ENCODE results near the gene ARHGEF40.

Gene ARHGEF40

GRCh38 chr14:21083565-21084325, 13.6 kb downstream of the ARHGEF40 start:
- DNase-seq (ENCODE audit: low read depth): no peak

GRCh38 chr14:21084396-21084795, 14.3 kb downstream of the ARHGEF40 start:
- no peak for DNase-seq (ENCODE audit: low read depth)

DNA sequence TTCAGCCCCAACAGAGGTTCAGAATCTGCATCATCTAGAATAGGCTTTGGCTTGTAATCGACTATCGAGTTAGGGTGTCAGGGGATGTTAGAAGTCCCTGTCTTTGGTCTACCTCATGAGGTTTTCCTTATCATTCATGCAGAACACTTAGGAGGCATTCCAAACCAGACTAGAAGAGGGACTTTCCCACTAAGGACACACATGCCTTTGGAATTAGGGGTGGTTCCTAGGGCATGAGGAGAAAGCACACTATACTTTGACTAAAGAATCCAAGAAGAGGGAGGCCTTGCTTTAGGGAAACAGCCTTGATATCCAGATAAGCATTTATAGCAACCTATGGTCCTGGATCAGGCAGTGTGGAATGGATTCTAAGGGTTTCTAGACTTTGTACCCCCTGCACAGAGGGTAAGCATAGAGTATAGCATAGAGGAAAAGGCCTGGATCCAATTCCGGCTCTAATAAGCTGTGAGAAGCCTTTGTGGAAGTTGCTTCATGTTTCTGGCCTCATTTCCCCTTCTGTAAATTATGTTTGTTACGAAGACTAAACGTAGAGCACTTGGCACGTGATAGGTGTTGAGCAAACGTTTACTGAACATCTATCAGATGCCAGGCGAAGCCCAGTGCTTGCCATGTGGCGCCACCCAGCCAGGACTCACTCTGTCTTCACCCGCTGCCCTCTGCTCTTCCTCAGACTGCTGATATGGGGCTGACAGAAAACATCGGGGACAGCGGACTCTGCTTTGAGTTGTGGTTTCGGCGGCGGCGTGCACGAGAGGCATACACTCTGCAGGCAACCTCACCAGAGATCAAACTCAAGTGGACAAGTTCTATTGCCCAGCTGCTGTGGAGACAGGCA, 15.1 kb downstream of the ARHGEF40 start:
- DNase-seq (ENCODE audit: low read depth): no peak

- DNase-seq (ENCODE audit: low read depth): no peak
Observed at GRCh38 chr14:21086908-21087293, 16.8 kb downstream of the ARHGEF40 start.

GRCh38 chr14:21087294-21088091, 17.4 kb downstream of the ARHGEF40 start:
- no peak for DNase-seq (ENCODE audit: low read depth)

GRCh38 chr14:21088687-21089086, 18.6 kb downstream of the ARHGEF40 start:
- no peak for DNase-seq (ENCODE audit: low read depth)

DNA sequence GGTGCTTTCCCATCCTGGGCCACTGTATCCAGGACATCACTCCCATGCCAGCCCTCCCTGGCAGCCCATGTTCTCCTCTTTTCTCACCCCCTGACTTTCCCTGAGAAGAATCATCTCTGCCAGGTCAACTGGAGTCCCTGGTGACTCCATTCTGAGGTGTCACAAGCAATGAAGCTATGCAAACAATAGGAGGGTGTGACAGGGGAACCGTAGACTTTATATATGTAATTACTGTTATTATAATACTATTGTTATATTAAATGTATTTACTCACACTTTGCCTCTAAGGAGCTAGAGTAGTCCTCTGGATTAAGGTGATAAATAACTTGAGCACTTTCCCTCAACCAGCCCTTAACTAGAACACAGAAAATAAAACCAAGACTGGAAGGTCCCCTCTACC, 19.2 kb downstream of the ARHGEF40 start:
- DNase-seq (ENCODE audit: low read depth): no peak

DNA sequence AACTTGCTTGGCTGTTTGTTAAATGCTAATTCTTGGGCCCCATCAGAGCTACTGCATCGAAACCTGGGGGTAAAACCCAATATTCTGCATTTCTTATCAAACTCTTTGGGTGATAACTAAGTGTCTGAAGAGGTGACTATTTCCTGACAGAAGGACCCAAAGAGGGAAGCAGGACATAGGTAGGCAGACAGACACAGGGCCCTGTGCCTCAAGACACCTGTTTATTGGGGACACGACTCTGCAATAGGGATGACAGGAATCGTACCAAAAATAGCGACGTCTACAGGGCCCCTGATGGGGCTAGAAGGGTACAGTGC, 19.7 kb downstream of the ARHGEF40 start:
- DNase-seq (ENCODE audit: low read depth): no peak

GRCh38 chr14:21090194-21090939, 20.3 kb downstream of the ARHGEF40 start:
- no peak for DNase-seq (ENCODE audit: low read depth)

GRCh38 chr14:21090940-21091663, 21.0 kb downstream of the ARHGEF40 start:
- DNase-seq (ENCODE audit: low read depth): no peak

DNA sequence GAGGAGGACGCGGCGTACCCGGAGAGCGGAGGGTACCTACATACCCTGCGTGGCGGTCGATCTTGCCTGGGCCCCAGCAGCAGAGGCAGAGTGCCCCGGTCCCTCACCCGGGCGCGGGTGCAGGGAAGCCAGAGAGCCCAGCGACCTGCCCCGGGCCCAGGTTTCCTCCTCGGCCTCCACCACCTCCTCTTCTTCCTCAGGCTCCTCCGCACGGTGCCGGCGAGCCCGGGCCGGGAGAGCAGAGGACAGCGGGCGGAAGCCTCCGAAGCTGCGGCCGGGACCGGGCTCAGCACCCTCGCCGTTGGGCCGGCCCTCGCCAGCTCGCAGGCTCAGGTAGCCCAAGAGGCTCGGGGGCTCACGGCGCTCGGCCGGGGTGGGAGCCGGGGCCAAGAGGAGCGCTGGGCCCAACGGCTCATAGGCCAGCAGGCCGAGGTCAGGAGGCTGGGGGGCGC, 21.7 kb downstream of the ARHGEF40 start:
- no peak for DNase-seq (ENCODE audit: low read depth)

GRCh38 chr14:21092273-21093011, 22.3 kb downstream of the ARHGEF40 start:
- no peak for DNase-seq (ENCODE audit: low read depth)

- no peak for DNase-seq (ENCODE audit: low read depth)
Observed at GRCh38 chr14:21093018-21093417, 22.9 kb downstream of the ARHGEF40 start.

- DNase-seq (ENCODE audit: low read depth): no peak
Observed at GRCh38 chr14:21093769-21094681, 23.9 kb downstream of the ARHGEF40 start.

GRCh38 chr14:21095430-21096205, 25.5 kb downstream of the ARHGEF40 start:
- DNase-seq (ENCODE audit: low read depth): no peak

DNA sequence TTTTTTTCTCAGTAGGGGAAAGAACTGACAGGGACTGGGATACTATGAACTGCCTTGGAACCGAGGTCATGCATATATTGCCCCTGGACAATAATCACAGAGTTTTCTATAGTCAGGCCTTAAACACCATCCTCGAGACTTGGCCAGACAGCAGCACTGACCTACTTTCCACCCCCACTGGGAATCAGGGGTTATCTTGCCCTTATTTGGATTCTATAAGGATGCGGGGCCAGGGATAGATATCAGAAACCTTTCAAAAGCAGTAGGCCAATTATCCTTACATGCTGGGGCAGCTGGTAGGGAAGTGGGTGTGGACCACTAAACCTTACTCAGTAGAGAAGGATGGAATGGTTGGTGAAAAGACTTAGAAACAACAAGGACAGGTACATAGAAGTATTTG, 26.3 kb downstream of the ARHGEF40 start:
- no peak for DNase-seq (ENCODE audit: low read depth)

DNA sequence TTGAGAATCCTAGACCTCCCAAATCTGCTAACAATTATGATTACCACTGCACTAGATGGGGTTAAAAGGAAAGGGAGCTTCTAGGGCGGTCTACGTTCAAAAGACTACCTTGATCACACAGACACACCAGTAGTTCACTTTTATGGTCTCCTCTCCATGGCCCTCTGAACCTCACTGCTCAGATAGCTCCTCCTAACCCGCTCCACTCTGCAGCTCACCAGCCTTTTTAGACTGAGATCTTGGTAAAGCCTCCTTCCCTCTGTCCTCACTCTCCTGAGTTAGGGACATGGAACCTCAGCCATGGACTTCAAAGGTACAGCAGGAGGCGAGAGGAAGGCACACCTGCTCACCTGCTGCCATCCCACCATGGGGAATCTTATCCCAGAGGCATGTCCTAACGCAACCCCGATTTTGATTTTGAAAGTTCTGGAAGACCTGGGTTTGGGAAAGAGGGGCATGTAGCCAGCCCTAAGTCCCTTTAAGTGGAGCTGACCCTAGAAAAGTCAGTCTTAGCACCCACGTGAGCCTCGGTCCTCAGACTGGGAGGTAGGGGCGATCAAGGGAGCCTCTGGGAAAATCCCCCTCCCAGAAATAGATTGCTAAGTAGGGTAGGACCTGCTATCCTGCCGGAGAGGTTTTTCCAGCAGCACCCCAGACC, 27.0 kb downstream of the ARHGEF40 start:
- DNase-seq (ENCODE audit: low read depth): no peak

- DNase-seq (ENCODE audit: low read depth): no peak
Observed at GRCh38 chr14:21097636-21098075, 27.6 kb downstream of the ARHGEF40 start.
